ENCODE measurements around the gene MRPL46.

MRPL46 gene

DNA sequence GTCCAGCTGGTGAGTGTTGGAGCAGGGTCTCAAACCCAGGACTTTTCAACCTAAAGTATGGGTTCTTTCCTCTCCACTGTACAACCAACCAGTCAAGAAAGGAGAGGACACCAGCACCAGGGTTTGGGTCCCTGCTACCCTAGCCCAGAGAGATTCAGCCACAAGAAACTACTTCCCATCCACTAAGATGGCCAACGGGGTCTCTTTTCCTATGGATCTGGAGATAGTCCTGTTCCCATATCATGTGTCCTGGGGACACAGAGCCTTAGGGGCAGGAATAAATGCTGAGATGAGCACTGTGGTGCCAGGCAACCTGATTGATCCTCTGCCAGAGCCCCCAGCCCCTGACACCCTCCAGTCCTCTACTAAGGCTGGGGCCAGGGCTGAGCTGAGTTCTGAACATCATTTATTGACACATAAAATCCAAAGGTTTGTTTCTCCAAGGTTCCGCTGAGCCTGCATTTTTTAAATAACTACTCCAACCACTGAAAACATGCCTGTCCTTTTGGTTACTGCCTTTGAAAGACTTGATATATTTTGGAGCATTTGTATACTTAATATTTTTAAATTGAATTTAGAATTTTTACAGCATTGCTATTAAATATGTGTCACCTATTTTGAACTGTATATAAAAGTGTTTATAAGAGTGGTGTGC lies 26.0 kb downstream of the MRPL46 start:
- TF ChIP-seq, protein P1, sequence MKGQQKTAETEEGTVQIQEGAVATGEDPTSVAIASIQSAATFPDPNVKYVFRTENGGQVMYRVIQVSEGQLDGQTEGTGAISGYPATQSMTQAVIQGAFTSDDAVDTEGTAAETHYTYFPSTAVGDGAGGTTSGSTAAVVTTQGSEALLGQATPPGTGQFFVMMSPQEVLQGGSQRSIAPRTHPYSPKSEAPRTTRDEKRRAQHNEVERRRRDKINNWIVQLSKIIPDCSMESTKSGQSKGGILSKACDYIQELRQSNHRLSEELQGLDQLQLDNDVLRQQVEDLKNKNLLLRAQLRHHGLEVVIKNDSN (IDR thresholded peaks at IDR 0.05), result no peak
- TF ChIP-seq TEAD4 (IDR thresholded peaks at IDR 0.05), result no peak
- no peak for TF ChIP-seq TCF12 (IDR thresholded peaks at IDR 0.05; ENCODE audit: low read depth)
- TF ChIP-seq, protein P2, sequence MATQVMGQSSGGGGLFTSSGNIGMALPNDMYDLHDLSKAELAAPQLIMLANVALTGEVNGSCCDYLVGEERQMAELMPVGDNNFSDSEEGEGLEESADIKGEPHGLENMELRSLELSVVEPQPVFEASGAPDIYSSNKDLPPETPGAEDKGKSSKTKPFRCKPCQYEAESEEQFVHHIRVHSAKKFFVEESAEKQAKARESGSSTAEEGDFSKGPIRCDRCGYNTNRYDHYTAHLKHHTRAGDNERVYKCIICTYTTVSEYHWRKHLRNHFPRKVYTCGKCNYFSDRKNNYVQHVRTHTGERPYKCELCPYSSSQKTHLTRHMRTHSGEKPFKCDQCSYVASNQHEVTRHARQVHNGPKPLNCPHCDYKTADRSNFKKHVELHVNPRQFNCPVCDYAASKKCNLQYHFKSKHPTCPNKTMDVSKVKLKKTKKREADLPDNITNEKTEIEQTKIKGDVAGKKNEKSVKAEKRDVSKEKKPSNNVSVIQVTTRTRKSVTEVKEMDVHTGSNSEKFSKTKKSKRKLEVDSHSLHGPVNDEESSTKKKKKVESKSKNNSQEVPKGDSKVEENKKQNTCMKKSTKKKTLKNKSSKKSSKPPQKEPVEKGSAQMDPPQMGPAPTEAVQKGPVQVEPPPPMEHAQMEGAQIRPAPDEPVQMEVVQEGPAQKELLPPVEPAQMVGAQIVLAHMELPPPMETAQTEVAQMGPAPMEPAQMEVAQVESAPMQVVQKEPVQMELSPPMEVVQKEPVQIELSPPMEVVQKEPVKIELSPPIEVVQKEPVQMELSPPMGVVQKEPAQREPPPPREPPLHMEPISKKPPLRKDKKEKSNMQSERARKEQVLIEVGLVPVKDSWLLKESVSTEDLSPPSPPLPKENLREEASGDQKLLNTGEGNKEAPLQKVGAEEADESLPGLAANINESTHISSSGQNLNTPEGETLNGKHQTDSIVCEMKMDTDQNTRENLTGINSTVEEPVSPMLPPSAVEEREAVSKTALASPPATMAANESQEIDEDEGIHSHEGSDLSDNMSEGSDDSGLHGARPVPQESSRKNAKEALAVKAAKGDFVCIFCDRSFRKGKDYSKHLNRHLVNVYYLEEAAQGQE (IDR thresholded peaks at IDR 0.05; ENCODE audit: low read depth), result no peak
- no peak for TF ChIP-seq FOXM1 (IDR thresholded peaks at IDR 0.05; ENCODE audit: borderline replicate concordance, low read depth)
- no peak for TF ChIP-seq ZBTB7A (IDR thresholded peaks at IDR 0.05; ENCODE audit: low read depth)
- TF ChIP-seq, protein P3, sequence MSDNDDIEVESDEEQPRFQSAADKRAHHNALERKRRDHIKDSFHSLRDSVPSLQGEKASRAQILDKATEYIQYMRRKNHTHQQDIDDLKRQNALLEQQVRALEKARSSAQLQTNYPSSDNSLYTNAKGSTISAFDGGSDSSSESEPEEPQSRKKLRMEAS (IDR thresholded peaks at IDR 0.05), result no peak
- TF ChIP-seq CREB1 (IDR thresholded peaks at IDR 0.05; ENCODE audit: low read depth), result no peak
- no peak for TF ChIP-seq TAF1 (IDR thresholded peaks at IDR 0.05; ENCODE audit: low read depth)
- TF ChIP-seq NFIC (IDR thresholded peaks at IDR 0.05), result no peak
- TF ChIP-seq YY1 (IDR thresholded peaks at IDR 0.05; ENCODE audit: low read depth), result no peak
- TF ChIP-seq EGR1 (IDR thresholded peaks at IDR 0.05), result no peak
- TF ChIP-seq CEBPB (IDR thresholded peaks at IDR 0.05), result no peak
- TF ChIP-seq EP300 (IDR thresholded peaks at IDR 0.05; ENCODE audit: borderline replicate concordance), result no peak
- no peak for TF ChIP-seq RAD21 (IDR thresholded peaks at IDR 0.05; ENCODE audit: low read depth)

DNA sequence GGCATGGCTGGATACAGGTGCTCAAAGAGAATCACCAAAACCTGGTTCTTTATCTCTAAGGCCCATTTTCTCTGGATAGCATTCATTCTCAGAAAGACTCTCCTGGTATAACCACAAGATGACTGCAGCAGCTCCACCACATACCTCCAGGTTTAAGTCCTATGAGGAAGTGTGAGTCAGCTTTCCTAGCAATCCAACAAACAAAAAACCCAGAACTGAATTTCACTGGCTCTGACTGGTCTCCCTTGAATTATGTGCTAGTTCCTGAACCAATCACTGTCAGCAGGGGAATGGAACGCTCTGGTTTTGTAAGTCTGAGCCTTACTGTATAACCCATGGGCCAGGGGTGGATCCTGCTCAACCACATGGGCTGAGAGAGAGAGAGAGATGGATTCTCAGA lies 27.2 kb downstream of the MRPL46 start:
- TF ChIP-seq, protein P3 (IDR thresholded peaks at IDR 0.05), result no peak
- TF ChIP-seq ZBTB7A (IDR thresholded peaks at IDR 0.05; ENCODE audit: low read depth), result no peak
- TF ChIP-seq CEBPB (IDR thresholded peaks at IDR 0.05), result no peak
- TF ChIP-seq EGR1 (IDR thresholded peaks at IDR 0.05), result no peak
- TF ChIP-seq CREB1 (IDR thresholded peaks at IDR 0.05; ENCODE audit: low read depth), result no peak
- TF ChIP-seq TAF1 (IDR thresholded peaks at IDR 0.05; ENCODE audit: low read depth), result no peak
- TF ChIP-seq, protein P1 (IDR thresholded peaks at IDR 0.05), result no peak
- TF ChIP-seq YY1 (IDR thresholded peaks at IDR 0.05; ENCODE audit: low read depth), result no peak
- no peak for TF ChIP-seq TEAD4 (IDR thresholded peaks at IDR 0.05)
- no peak for TF ChIP-seq TCF12 (IDR thresholded peaks at IDR 0.05; ENCODE audit: low read depth)
- no peak for TF ChIP-seq RAD21 (IDR thresholded peaks at IDR 0.05; ENCODE audit: low read depth)
- no peak for TF ChIP-seq FOXM1 (IDR thresholded peaks at IDR 0.05; ENCODE audit: borderline replicate concordance, low read depth)
- no peak for TF ChIP-seq EP300 (IDR thresholded peaks at IDR 0.05; ENCODE audit: borderline replicate concordance)
- TF ChIP-seq, protein P2 (IDR thresholded peaks at IDR 0.05; ENCODE audit: low read depth), result no peak
- TF ChIP-seq NFIC (IDR thresholded peaks at IDR 0.05), result no peak

DNA sequence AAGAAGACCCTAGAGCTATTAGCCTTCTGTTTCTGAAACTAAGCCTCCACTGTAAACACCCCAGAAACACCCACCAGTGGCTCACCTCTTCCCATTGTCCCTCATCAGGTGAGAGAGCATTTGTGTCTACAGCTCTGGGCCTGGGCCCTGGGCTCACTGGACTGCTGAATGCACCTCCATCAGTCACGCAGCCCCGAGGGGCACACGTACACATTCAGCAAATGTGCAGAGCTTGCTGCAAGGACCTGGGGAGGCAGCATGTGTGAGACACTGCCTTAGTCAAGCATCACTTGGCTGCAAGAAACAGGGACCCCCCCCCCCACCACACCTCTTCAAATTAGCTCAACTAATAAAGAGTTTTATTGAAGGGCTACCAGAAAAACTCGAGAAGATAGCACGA lies 29.0 kb downstream of the MRPL46 start:
- TF ChIP-seq EGR1 (IDR thresholded peaks at IDR 0.05), result no peak
- TF ChIP-seq CREB1 (IDR thresholded peaks at IDR 0.05; ENCODE audit: low read depth), result no peak
- no peak for TF ChIP-seq EP300 (IDR thresholded peaks at IDR 0.05; ENCODE audit: borderline replicate concordance)
- no peak for TF ChIP-seq TCF12 (IDR thresholded peaks at IDR 0.05; ENCODE audit: low read depth)
- no peak for TF ChIP-seq CEBPB (IDR thresholded peaks at IDR 0.05)
- TF ChIP-seq, protein P2 (IDR thresholded peaks at IDR 0.05; ENCODE audit: low read depth), result no peak
- no peak for TF ChIP-seq FOXM1 (IDR thresholded peaks at IDR 0.05; ENCODE audit: borderline replicate concordance, low read depth)
- TF ChIP-seq, protein P3 (IDR thresholded peaks at IDR 0.05), result no peak
- TF ChIP-seq RAD21 (IDR thresholded peaks at IDR 0.05; ENCODE audit: low read depth), result no peak
- TF ChIP-seq, protein P1 (IDR thresholded peaks at IDR 0.05), result no peak
- no peak for TF ChIP-seq TAF1 (IDR thresholded peaks at IDR 0.05; ENCODE audit: low read depth)
- TF ChIP-seq ZBTB7A (IDR thresholded peaks at IDR 0.05; ENCODE audit: low read depth), result no peak
- TF ChIP-seq YY1 (IDR thresholded peaks at IDR 0.05; ENCODE audit: low read depth), result no peak
- no peak for TF ChIP-seq TEAD4 (IDR thresholded peaks at IDR 0.05)
- no peak for TF ChIP-seq NFIC (IDR thresholded peaks at IDR 0.05)

Measured in Ishikawa (cell line).